GM18951 (cell line): Measurements from ENCODE around the gene TENT4B.

Source experiments
- POLR2A ChIP-seq: IDR thresholded peaks from 4 replicates; pipeline ENCODE4 v1.6.1; 2011; ENCODE audit warnings: mild to moderate bottlenecking; ENCODE audit not compliant: insufficient read length, insufficient read depth; ENCODE audit errors: extremely low read depth
- in situ Hi-C: fragments of 300-500 bp; cut with MboI; formaldehyde crosslinking; loops from one replicate; pipeline ENCODE4 v1.12.0; 2022; ENCODE audit warnings: low sequenced_read_pairs, mixed read lengths, inconsistent platforms; ENCODE audit not compliant: unreplicated experiment

The TENT4B gene

DNA sequence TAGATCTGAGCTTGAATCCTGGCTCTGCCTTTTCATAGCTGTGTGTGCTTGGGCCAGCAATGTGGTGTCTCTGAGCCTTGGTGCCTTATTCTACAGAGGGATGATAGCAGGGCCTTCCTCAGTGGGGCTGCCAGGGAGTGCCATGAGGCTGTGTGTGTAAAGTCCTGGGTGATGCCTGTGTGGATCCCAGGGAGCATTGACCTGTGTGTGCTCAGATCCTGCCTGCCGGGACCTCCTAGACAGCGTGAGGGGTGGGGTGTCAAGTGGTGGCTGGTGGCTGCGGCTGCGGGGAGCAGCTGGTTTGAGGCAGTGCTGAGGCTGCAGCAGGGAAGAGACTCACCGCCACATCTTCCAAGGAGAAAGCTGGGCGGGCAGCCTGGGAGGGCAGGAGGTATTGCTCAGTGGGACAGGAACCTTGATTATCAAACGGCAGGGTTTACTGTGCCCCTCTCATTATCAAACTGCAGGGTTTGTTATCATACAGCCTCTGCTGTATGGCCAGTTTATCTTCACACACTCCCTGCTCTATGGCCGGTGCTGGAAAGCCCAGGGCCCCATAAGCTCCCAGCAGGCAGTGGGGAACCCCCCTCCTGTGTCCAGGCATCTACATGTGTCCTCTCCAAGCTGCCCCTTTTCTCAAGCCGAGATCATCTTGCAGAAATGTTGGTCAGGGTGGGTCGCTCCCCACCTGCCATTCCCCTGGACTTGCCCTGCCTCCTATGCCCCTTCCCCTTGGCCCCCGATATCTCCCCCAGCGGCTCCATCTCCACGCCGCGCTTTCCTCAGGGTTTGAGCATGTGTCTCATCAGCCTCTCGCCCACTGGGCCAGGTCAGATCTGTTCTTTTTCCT is 110.2 kb downstream of the TENT4B start:
- TF ChIP-seq POLR2A, result no peak
- in situ Hi-C loops, result no loop called here

DNA sequence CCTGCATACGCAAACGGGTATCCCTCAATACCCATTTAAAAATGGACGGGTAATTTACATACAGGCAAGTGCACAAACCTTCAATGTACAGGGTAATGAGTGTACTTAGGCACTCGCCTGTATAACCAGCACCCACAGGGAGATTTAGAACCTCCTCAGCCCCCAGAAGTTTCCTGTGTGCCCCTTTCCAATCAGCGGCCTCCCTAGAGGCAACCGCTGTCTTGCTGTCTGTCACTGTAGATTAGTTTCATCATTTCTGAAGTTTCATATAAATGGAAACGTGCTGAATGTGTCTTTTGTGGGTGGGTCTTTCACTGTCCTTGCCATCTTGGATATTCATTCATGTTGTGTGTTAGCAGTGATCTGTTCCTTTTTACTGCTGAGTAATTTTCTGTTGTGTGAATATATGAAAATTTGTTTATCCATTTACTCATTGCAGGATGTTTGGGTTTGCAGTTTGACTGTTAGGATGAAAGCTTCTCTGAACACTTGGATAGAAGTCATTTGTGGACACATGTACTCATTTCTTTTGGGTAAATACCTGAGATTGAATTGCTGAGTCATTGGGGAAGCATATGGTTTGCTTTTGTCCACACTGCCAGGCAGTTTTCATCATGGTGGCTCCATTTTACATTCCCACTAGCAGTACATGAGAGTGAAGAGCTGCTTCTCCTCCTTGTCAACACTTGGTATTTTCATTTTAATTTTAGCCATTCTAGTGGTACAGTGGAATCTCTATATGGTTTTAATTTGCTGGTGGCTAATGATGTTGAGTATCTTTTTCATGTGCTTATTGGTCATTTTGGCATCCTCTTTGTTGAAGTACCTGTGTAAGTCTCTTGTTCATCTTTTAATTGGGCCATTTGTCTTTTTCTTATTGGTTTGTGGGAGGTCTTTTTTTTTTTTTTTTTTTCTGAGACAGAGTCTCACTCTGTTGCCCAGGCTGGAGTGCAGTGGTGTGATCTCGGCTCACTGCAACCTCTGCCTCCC is 111.1 kb downstream of the TENT4B start:
- in situ Hi-C loops, result no loop called here
- TF ChIP-seq POLR2A, result no peak

DNA sequence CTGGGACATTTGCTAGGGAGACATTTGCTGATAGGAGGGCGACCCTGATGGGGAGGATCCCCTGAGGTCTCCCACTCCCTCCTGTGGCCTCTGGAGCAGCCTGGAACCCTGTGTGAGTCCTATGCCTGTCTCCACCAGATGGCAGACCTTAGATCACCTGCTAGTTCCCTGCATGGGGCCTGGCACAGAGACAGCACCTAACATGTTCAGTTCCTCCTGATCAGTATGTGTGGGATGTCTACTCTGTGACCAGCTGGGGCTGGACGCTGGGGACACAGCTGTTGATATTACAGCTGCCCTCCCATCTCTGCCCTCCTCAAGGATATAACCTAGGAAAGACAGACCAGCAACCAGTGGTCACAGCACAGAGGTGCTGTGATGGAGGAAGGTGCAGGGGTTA is 112.2 kb downstream of the TENT4B start:
- in situ Hi-C loops, result no loop called here
- no peak for TF ChIP-seq POLR2A

DNA sequence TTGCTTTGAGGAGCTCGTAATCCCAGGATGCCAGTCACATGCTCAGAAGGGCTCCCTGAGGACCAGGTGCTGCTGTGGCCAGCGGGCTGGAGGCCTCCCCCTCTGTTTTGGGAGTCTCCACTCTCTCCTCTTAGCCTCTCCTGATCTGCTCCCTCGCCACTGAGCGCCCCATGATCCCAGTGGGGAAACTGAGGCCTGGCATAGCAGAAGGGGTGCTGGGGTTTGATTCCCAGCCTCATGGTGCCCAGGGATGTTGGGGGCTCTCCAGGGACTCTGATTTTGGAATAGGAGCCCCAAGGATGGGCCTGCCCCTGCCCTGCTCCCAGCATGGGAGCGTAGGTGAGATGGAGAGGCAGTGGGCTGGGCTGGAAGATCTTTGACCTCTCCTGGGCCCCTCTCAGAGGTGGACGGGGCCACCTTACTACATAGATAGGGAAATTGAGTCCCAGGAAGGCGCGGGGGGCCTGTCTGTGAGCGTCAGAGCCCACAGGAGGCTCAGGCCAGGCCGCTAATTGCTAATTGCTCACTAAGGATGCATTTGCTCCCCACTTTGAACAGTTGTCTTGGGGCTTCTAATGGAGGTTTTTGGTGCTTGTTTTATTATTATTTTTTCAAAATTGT is 112.7 kb downstream of the TENT4B start:
- in situ Hi-C loops, result no loop called here

DNA sequence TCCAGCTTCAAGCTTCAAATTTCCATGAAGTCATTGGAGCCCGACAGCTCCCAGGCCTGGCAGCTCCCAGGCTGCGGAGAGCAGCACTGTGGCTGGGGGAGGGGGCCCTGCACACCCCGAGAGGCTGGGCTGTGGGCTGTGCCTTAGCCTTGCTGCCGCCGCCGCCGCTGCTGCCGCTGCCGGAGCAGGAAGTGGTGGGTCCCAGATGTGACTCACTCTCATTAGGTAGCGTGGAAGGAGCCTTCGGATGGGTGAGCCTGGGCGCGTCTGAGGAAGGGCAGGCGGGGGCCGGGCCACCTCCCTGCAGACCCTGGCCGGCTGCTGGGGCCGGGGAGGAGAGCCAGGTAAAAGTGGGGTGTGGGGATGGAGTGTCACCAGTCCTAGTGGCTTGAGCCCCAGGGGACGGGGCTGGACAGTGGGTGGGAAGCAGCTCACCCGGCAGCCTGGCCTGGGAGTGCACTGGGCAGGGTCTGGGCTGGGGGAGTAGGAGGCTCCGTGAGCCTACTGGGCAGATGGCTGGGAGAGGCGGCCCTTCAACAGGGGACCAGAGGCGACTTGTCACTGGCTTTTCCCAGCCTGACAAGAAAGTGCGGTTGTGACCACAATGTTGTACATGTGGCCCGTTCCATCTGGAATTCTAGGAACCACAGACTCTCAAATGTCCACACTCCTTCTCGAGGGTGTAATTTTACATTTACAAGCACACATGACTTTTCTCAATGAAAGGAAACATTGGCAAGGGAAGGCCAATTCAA is 113.4 kb downstream of the TENT4B start, which contains the start of gene ADCY7:
TSS of gene ADCY7 (plus strand) at position 215 of the 755 bp plus-strand sequence. CDS start 21,629 bp downstream, outside the sequence.
- peak; percentile 77 for TF ChIP-seq POLR2A
- in situ Hi-C loops, result no loop called here

More for the DNA sequence above, 112.7 kb downstream of the TENT4B start:
- no peak for TF ChIP-seq POLR2A

DNA sequence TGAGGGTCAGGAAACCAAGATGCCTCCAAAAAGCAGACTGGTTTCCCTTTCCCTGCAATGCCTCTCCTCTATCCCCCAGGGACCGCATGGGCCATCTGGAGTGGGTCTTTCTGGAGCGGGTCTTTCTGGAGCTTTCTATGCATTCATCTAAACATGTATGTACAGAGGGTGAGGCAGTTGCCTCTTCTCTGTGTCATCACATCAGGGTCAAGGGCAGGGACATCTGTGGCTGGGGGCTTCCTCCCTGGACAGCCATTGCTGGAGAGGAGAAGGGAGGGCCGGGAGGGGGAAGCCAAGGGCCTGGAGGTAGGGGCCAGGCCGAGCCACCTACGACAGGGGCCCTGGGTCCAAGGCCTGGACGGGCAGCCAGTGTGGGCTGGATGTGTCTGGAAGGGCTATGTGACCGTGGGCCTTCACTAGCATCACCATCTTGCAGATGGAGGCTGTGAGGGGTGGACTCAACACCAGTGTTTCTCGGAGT is 114.1 kb downstream of the TENT4B start:
- no peak for TF ChIP-seq POLR2A
- in situ Hi-C loops, result no loop called here

DNA sequence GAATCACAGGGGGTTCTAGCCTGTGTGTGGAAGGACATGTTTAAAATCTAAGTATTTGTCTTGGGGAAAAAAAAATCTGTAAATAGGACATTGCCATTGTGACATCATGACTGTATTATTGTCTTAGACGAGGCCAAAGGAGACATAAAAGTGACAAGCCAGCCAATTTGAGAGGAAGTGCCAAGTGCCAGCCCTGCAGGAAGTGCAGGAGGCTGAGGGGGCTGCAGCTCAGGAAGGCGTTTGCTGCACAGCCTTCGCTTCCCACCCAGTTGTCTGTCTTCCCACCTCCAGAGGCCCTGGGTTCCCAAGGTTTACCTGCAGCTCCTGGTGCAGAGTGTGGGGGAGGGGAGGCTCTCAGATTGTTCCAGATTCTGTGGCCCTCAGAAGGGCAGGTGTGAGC is 114.5 kb downstream of the TENT4B start:
- in situ Hi-C loops, result no loop called here
- no peak for TF ChIP-seq POLR2A

DNA sequence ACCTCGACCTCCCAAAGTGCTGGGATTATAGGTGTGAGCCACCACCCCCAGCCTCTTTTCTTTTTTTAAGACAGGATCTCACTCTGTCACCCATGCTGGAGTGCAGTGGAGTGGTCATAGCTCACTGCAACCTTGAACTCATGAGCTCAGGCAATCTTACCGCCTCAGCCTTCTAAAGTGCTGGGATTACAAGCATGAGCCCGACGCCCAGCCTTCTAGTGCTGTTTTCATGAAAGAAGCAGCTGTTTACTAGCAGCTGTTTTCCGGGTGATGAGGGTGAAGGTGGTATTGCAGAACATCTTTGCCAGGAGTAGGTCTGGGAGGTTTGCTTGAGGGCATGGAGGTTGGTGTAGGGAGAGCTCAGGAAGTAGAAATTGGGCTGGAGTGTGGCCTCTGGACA is 115.2 kb downstream of the TENT4B start:
- no peak for TF ChIP-seq POLR2A
- in situ Hi-C loops, result no loop called here

DNA sequence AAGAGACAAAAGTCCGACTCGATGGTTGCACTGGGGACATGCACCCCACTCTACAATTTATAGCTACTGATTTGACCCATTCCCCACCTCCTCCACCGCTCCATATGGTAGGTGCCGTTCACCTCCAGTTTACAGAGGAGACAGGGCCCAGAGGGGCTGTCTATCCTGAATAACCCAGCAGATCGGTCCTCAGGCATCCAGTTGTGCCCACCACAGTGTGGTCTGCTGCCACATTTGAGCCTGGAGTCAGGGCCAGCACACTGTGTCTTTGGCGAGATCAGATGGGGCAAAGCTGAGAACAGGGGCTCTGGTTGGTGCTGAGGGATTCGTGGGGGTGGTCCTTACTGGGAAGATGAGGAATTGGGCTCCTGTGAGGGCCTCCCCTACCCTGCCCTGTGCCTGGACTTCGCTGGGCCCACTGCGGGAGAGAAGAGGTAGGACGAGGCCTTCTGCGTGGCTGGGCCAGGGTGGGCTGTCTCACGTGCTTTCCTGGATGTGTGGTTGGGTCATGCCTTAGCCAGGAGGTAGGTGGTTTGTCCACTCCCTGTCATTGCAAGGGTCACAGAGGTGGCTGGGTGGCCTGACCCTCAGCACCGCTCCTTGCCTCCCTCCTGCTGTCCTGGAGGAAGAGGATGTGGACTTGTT is 116.1 kb downstream of the TENT4B start:
- in situ Hi-C loops, result no loop called here
- no peak for TF ChIP-seq POLR2A

DNA sequence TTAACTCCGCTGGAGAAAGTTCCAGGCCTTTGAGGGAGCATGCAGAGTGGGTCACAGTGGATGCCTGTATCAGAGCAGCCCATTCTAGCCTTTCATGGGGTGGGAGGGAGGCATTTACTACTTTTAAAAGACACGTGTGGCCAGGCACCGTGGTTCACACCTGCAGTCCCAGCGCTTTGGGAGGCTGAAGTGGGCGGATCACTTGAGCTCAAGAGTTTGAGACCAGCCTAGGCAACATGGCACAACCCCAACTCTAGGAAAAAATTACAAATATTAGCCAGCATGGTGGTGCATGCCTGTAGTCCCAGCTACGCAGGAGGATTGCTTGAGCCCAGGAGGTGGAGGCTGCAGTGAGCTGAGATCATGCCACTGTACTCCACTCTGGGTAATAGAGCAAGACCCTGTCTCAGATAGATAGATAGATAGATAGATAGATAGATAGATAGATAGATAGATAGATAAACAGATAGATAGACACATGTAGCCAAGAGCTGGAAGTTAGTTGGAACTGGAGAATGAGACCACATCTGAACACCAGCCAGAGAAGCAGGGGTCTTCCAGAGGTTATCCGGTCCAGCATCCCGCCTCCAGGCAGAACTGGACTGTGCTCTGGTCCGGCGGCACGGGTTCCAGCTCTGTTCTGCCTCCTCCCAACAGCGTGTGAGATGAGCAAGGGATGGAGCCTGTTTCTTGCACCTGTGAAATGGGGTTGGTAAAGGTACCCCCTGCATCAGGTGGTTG is 116.8 kb downstream of the TENT4B start:
- TF ChIP-seq POLR2A, result no peak
- in situ Hi-C loops, result no loop called here

DNA sequence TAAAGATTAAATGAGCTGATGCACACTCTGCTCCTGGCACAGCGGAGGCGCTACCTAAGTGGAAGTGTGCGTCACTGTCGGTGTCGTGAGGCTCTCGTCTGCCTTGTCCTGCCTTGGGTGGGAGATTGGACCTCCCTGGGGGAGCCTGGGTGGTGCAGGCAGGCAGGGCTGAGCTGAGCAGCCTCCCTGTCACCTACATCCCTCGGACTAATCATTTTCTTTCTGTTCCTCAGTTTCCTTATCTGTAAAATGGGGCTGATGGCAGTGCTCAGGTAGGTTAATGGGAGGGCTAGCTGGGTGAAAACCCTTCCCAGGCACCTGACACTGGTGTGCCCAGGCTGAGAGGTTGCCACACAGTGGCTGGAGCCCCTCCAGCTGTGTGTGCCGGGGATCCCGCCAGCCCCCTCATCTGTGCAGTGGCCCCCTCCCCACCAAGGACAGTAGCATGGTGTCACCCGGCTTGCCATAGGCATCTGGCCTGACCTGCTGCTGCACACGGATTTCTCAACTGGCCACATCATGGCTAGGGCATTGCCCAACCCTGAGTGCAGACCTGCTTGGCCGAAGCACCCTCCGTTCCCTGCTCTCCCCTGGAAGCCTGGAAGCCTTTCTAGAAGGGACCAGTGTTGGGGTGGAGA is 117.5 kb downstream of the TENT4B start:
- in situ Hi-C loops, result no loop called here
- no peak for TF ChIP-seq POLR2A
